Measurements from ENCODE around the gene PELO. TPM values are rescaled to one million over a fixed set of nuclear protein-coding genes. Genes with fewer than 3 reads are reported as not detected.

PELO gene
- total and polyA plus RNA-seq, 9 of the 15 experiments (the other 6 are each of a cell fraction or from before 2014, with no cell fraction given): 5.8 to 14.6 (median 9.6) TPM

GRCh38 chr5:52786391-52786790 is 1.3 kb upstream of the PELO start:
- Histone ChIP-seq H3K79me2 (ENCODE audit: control insufficient read depth, insufficient read depth, low read length) (no peaks in the 10 kb centered on the region), H4K20me1 (replicated peaks; ENCODE audit: control insufficient read depth, insufficient read depth, low read length) (no peaks in the 10 kb centered on the region), H3K4me3 (no peak overlapping the region), H3K9me3 (replicated peaks; ENCODE audit: control insufficient read depth, insufficient read depth, low read depth, low read length) (no peaks in the 10 kb centered on the region), H3K4me1 (replicated peaks in 1 of 2; ENCODE audit: control insufficient read depth in 2 of 2, insufficient read depth in 2 of 2, low read length in 2 of 2) (peaks cover 0 to 9% of the 10 kb centered on the region in 2 experiments; a peak in 2 of 5 replicates), H2AFZ (ENCODE audit: low read depth, low read length) (no peak overlapping the region), H3K36me3 (ENCODE audit: control insufficient read depth, insufficient read depth, low read length) (no peaks in the 10 kb centered on the region), H3K27ac (ENCODE audit: extremely low read depth, low read depth, low read length) (no peak overlapping the region), H3K4me2 (ENCODE audit: insufficient read depth, low read length) (no peak overlapping the region), H3K9ac (ENCODE audit: insufficient read depth in 1 of 2, low read depth in 2 of 2, low read length in 2 of 2) (no peak overlapping the region), H3K27me3 (ENCODE audit: control insufficient read depth in 2 of 2, insufficient read depth in 2 of 2, low read length in 2 of 2) (peaks cover 0 to 10% of the 10 kb centered on the region in 2 experiments; a peak in 2 of 5 replicates), H3K9me1 (ENCODE audit: control insufficient read depth, insufficient read depth, low read length) (no peaks in the 10 kb centered on the region)
- no TSS peak for BruUV-seq (replicated peaks)
- DNase-seq (ENCODE audit: extremely low read depth in 1 of 4, low spot score in 3 of 4) (no peak), FAIRE-seq (no peak), ATAC-seq (no peak)
- CTCF ChIA-PET (ENCODE audit: low intra/inter-chr PET ratio): interaction anchor here (1.5 kb wide), 1 partner anchor 130 kb away, joined by 4 read pairs; no protein-coding TSS in a partner anchor
- intact Hi-C loops (cut with micrococcal nuclease): no loop called here
- POLR2A ChIA-PET: no interaction called here
- WGBS (ENCODE audit: insufficient coverage, low coverage, missing lambda C conversion rate): 1% methylated on average over 4 of the region's 4 CpGs
- in situ Hi-C loops (cut with MboI): no loop called here
- TF ChIP-seq TGIF2 (CRISPR knock-in tag; IDR thresholded peaks at IDR 0.05) (no peak), ZNF384 (IDR thresholded peaks at IDR 0.05; ENCODE audit: low read depth, low read length) (no peak), BRF1 (IDR thresholded peaks at IDR 0.05; ENCODE audit: borderline replicate concordance, extremely low read depth, insufficient read length) (no peak), REST (IDR thresholded peaks at IDR 0.05; ENCODE audit: borderline replicate concordance) (no peak), REST (CRISPR knock-in tag; IDR thresholded peaks at IDR 0.05; ENCODE audit: low read depth) (no peak), ZNF212 (CRISPR knock-in tag; IDR thresholded peaks at IDR 0.05) (no peak), PURB (CRISPR knock-in tag; IDR thresholded peaks at IDR 0.05; ENCODE audit: low read depth) (no peak), CBX5 (IDR thresholded peaks at IDR 0.05; ENCODE audit: borderline replicate concordance, low read depth) (no peak), NR2C1 (IDR thresholded peaks at IDR 0.05) (no peak), NR2C1 (tag; IDR thresholded peaks at IDR 0.05) (no peak), E2F5 (CRISPR knock-in tag; IDR thresholded peaks at IDR 0.05) (no peak), FOXK1 (CRISPR knock-in tag; IDR thresholded peaks at IDR 0.05; ENCODE audit: borderline replicate concordance) (no peak), ELF4 (CRISPR knock-in tag; IDR thresholded peaks at IDR 0.05) (no peak)
- TF ChIP-seq, protein P1, sequence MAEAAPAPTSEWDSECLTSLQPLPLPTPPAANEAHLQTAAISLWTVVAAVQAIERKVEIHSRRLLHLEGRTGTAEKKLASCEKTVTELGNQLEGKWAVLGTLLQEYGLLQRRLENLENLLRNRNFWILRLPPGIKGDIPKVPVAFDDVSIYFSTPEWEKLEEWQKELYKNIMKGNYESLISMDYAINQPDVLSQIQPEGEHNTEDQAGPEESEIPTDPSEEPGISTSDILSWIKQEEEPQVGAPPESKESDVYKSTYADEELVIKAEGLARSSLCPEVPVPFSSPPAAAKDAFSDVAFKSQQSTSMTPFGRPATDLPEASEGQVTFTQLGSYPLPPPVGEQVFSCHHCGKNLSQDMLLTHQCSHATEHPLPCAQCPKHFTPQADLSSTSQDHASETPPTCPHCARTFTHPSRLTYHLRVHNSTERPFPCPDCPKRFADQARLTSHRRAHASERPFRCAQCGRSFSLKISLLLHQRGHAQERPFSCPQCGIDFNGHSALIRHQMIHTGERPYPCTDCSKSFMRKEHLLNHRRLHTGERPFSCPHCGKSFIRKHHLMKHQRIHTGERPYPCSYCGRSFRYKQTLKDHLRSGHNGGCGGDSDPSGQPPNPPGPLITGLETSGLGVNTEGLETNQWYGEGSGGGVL (CRISPR knock-in tag; IDR thresholded peaks at IDR 0.05): no peak
